ENCODE measurements around the gene RSPH1.

GRCh38 chr21:42534421-42535378 lies 38.7 kb upstream of the RSPH1 start:
- TF ChIP-seq CTCF (conservative IDR thresholded peaks at IDR 0.05; ENCODE audit: low read depth, low read length) (no peak), EZH2phosphoT487 (IDR thresholded peaks at IDR 0.05; ENCODE audit: borderline replicate concordance, low read length) (no peak), EZH2 (IDR thresholded peaks at IDR 0.05; ENCODE audit: low read length, unreplicated experiment) (no peak)
